HL-60/S4 (cell line): Measurements from ENCODE around the gene WHRN.

Experiments used
- in situ Hi-C: fragments of 300-500 bp; cut with MboI; formaldehyde crosslinking; loops from 2 replicates; pipeline ENCODE4 v1.14.3; 2022; ENCODE audit warnings: low sequenced_read_pairs

Gene WHRN

DNA sequence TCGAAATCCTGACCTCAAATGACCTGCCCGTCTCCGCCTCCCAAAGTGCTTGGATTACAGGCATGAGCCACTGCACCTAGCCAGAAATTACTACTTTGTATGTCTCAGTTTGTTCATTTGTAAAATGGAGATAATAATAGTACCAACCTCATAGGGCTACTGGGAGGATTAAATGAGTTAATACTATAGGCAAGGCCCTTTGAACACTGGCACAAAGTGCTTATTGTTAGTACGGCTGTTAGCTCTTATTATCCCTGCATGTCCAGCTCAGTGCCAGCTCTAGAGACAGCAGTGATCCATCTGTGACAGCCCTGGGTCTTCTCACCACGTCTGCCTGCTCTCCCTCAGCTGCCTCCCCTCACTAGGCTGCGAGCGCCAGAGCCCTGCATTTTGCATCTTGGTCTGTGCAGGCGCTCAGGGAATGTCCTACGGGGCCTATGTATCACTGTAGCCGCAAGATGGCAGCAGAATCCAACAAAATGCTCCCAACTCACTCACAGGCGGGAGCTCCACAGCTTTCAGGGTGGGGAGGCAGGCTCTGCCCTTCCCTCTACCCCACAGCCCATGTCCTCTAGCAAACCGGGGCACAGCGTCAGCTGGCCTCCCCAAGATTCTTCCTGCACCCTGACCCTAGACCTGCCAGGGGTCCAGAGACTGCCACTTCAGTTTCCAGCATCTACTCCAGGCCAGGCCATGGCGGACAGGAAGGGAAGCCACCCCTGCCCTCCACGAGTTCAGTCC is 99.8 kb downstream of the WHRN start:
- in situ Hi-C loops, result loop anchor here (10.0 to 25.0 kb wide), 2 partner anchors 249 to 607 kb away; partner anchors contain the start of gene TEX53

DNA sequence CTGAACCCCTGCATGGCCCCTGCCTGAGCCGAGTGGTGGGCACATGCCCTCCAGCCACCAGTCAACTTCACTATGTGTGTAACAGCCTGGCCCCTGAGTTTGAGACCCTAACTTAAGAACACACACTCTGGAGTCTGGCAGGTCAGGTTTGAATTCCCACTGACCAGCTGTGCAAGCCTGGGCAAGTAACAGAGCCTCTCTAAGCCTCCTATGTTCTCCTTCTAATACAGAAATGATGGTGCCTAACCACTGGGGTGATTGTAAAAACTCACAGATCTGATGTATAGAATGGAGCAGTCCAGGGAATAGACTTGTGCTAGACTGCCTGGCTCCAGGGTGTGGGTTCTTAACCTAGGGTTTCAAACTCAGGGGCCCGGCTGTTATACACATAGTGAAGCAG is 100.7 kb downstream of the WHRN start:
- in situ Hi-C loops, result loop anchor here (10.0 to 25.0 kb wide), 2 partner anchors 250 to 608 kb away; partner anchors contain the start of gene TEX53

- in situ Hi-C loops, result loop anchor here (10.0 to 25.0 kb wide), 2 partner anchors 252 to 609 kb away; partner anchors contain the start of gene TEX53
These were observed 102.0 kb downstream of the WHRN start for GRCh38 chr9:114403153-114403756.

- in situ Hi-C loops, result loop anchor here (10.0 to 25.0 kb wide), 2 partner anchors 253 to 611 kb away; partner anchors contain the start of gene TEX53
These were observed 103.9 kb downstream of the WHRN start for GRCh38 chr9:114401344-114401743.

DNA sequence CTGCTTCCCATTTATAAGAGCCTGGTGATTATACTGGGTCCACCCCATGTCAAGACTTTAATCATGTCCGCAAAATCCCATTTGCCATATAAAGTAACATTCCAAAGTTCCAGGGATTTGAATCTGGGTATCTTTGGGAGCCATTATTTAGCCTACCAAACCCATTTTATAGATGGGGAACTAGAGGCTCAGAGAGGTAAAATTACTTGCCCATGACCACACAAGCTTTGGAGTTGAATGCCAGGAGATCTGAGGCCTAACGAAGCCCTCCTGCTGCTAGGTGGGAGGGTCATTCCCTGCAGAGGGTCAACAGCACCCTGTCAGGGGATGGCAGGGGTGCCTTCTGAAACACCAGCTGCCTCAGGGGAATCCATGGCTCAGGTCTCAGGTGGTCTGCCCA is 104.5 kb downstream of the WHRN start:
- in situ Hi-C loops, result loop anchor here (10.0 to 25.0 kb wide), 2 partner anchors 254 to 612 kb away; partner anchors contain the start of gene TEX53

- in situ Hi-C loops, result loop anchor here (10.0 to 25.0 kb wide), 2 partner anchors 255 to 612 kb away; partner anchors contain the start of gene TEX53
These were observed 105.1 kb downstream of the WHRN start for GRCh38 chr9:114400219-114400618.

DNA sequence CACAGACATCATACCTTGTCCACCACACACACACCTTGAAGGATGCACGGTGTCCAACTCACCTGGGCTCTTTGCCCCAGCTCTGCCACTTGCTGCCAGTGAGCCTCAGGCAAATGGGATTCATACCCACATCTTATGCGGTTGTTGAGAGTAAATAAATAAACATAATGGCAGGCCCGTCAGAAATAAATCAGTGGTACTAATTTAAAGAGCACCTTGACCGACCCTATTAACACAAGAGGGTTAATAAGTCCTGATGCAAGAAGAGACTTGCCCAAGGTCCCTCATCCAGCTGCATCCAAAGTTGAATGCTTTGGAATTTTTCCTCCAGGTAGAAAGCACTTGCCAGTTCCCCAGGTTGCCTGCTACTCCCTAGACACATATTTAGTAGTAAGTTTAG is 105.9 kb downstream of the WHRN start:
- in situ Hi-C loops, result no loop called here

DNA sequence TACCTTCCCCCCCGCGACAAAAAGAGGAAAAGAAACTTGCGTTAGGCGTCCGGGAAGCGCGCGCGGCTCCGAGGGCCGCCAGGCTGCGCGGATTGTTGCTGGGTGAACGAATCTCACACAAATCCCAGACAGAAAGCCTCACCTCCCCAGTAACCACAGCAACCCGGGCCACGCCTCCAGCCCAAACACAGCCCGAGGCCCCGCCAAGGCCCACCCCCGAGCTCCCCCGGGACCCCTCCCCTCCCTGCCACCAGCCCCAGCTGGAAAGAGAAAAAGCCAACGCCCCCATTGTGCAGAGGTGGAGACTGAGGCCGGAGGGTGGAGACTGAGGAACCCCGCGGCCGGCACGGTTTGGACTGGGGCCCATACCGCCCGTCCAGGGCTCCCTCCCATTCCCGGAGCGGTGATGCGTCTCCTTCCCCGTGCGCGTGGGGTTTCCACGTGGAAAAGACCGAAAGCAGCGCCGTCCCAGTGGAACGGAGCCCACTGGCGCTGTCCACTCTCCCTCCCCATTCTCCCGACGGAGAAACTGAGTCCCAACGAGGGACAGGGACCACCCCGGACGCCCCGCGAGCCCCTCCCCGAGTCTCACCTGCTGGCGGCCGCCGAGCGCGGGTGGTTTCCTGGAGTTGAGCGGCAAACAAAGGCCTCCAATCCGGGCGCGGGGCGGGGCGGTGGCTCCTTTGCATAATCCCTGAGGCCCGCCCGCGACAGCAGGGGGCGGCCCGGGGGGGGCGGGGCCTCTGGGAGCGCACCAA is 107.2 kb downstream of the WHRN start:
- in situ Hi-C loops, result no loop called here

- in situ Hi-C loops, result no loop called here
These were observed 107.9 kb downstream of the WHRN start for GRCh38 chr9:114397219-114397847.

GRCh38 chr9:114396558-114397218 is 108.6 kb downstream of the WHRN start:
- in situ Hi-C loops, result no loop called here

DNA sequence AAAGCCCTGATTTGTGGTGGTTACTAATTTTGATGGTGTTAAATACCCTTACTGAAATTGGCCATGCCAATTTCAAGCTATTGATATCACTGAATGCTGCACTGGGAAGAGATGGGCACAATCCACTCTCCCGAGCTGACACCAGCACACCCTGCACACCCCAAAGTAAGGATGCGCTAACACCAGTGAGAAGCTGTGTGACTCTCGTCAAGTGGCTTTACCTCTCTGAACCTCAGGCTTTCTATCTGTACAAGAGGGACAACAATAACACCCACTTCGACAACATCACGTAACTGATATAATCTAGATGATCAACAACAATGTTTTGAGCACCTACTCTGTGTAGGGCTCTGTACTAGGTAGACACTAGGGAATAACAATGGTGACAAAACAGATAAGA is 109.5 kb downstream of the WHRN start:
- in situ Hi-C loops, result no loop called here

DNA sequence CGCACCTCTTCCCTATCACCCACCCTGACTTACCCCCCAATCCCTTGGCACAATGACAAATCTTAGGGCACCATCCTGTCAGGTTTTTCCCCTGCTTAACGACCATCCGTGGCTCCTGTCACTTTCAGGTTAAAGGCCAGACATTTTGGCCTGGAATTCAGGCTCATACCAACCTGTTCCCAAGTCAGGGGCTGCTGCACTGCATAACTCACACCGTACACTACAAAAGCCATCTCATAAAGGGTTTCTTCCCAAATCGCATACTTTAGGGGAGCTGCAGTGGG is 110.0 kb downstream of the WHRN start:
- in situ Hi-C loops, result no loop called here

DNA sequence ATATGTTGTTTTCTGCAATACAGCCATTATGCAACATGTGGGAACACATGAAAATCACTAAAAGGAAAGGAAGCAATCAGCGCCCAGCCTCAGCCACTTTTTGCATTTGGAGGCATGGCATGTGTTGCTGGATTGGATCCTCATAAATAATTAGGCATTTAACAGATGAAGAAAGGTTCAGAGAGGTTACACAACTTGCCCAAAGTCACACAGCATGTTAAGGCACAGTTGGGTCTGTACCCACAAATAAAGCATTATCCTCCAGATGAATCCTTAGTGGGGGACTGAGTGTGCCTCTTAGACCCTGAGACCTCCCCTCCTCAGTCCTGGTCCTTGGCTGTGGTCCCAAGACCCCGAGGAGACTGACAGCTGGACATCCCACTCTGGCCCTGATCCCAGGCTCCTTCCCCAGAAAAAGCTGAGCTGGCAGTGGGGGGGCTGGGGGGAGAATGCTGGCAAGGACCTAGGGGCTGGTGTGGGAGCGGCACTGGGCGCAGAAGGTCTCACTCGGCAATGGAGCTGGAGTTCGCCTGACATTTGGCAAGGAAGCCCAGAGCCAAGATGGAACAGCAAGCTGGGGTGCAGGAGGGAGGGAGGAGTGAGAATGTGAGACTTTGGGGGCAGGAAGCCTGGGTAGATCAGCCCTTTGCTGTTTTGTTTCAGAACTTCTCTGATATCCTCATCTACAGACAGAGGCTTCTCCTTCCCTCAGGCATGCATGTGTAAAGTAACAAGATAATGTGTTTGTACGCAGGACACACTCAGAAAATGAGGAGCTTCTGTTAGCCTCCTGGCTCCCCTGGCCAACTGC is 110.5 kb downstream of the WHRN start:
- in situ Hi-C loops, result no loop called here

- in situ Hi-C loops, result no loop called here
These were observed 112.5 kb downstream of the WHRN start for GRCh38 chr9:114392749-114393112.

GRCh38 chr9:114390952-114391351 is 114.3 kb downstream of the WHRN start:
- in situ Hi-C loops, result no loop called here

DNA sequence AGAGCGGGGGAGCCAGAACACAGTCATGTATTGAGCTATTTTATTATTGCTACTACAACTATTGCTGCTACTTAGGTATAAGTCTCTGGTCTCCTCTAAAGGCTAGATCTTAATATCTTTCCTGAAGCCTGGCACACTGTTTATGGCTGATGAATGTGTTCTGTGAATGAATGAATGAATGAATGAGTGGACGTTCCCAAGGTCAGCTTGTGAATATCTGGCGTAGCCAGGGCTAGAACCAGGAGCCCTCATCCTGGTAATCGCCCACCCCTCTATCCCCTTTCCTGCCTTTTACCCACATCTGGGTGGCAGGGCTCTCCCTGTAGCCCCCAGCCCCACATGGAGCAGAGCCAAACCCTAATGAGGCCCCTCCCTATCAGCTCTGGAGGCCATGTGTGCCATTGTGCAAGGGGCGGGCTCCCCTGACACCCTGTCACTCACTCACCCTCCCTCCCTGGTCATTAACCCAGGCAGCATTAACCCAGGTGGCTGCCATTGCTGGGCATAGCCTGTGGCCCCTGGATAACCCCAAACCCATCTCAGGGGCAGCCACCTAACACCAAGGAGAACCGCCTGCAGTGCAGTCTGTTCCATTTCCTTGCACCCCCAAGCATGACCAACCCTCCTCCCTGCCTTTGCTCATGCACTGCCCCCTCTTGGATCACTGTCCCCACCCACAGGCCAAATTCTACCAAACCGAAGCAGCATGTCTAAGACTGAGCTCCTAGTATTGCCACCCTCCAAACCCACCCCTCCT is 115.5 kb downstream of the WHRN start:
- in situ Hi-C loops, result no loop called here

GRCh38 chr9:114388764-114389375 is 116.4 kb downstream of the WHRN start:
- in situ Hi-C loops, result no loop called here

GRCh38 chr9:114388357-114388682 is 117.0 kb downstream of the WHRN start:
- in situ Hi-C loops, result no loop called here
